NCI-H128 (cell line): ENCODE measurements around the gene FHOD3.
"Not testable (repeated sequence)": the region's sequence is repeated elsewhere in the genome, so short reads cannot be mapped to it uniquely, and the experiment has no call there.

Source experiments
- DNase-seq: peaks from one replicate; lab custom pipeline; 2025; ENCODE audit not compliant: unreplicated experiment; lab: John Stamatoyannopoulos, UW

FHOD3 gene

GRCh38 chr18:36441426-36442240 is 144.1 kb downstream of the FHOD3 start:
- no peak for DNase-seq

GRCh38 chr18:36442717-36443116 is 145.2 kb downstream of the FHOD3 start:
- DNase-seq = no peak

- DNase-seq = no peak
Observed at GRCh38 chr18:36446059-36446458, 148.5 kb downstream of the FHOD3 start.

GRCh38 chr18:36448384-36449290 is 151.1 kb downstream of the FHOD3 start:
- no peak for DNase-seq

GRCh38 chr18:36449451-36449850 is 151.9 kb downstream of the FHOD3 start:
- no peak for DNase-seq

- DNase-seq = no peak
Observed at GRCh38 chr18:36450264-36450663, 152.8 kb downstream of the FHOD3 start.

- DNase-seq = no peak
Observed at GRCh38 chr18:36451454-36452251, 154.1 kb downstream of the FHOD3 start.

- no peak for DNase-seq
Observed at GRCh38 chr18:36454245-36454644, 156.7 kb downstream of the FHOD3 start.

GRCh38 chr18:36454848-36455458 is 157.4 kb downstream of the FHOD3 start:
- DNase-seq = no peak

GRCh38 chr18:36455931-36456330 is 158.4 kb downstream of the FHOD3 start:
- no peak for DNase-seq

GRCh38 chr18:36456622-36457021 is 159.1 kb downstream of the FHOD3 start:
- DNase-seq = no peak

GRCh38 chr18:36457683-36458082 is 160.2 kb downstream of the FHOD3 start:
- DNase-seq = no peak

- no peak for DNase-seq
Observed at GRCh38 chr18:36458306-36458705, 160.8 kb downstream of the FHOD3 start.

GRCh38 chr18:36459203-36459602 is 161.7 kb downstream of the FHOD3 start:
- DNase-seq = no peak

- DNase-seq = no peak
Observed at GRCh38 chr18:36459786-36460185, 162.3 kb downstream of the FHOD3 start.

- DNase-seq = no peak
Observed at GRCh38 chr18:36460324-36460850, 162.9 kb downstream of the FHOD3 start.

GRCh38 chr18:36460854-36461253 is 163.3 kb downstream of the FHOD3 start:
- no peak for DNase-seq

- DNase-seq = no peak
Observed at GRCh38 chr18:36461551-36461987, 164.1 kb downstream of the FHOD3 start.

GRCh38 chr18:36463516-36463915 is 166.0 kb downstream of the FHOD3 start:
- DNase-seq = not testable (repeated sequence)

GRCh38 chr18:36464126-36464651 is 166.7 kb downstream of the FHOD3 start:
- no peak for DNase-seq
